ENCODE results near the gene JOSD2.
A peak's percentile ranks its signal among the peaks of the same experiment; 100 is the strongest.

The JOSD2 gene

GRCh38 chr19:50482271-50482855, 28.6 kb downstream of the JOSD2 start:
- no peak for DNase-seq (ENCODE audit: low read depth, low spot score)
- H3K4me3 ChIP-seq (ENCODE audit: low read depth, low read length): no peak overlapping the region
- in situ Hi-C loops (cut with HindIII; ENCODE audit: low sequenced_read_pairs): no loop called here
- TF ChIP-seq CTCF (IDR thresholded peaks at IDR 0.05; ENCODE audit: low read depth, low read length): no peak

GRCh38 chr19:50481351-50482149, 29.4 kb downstream of the JOSD2 start:
- TF ChIP-seq CTCF (IDR thresholded peaks at IDR 0.05; ENCODE audit: low read depth, low read length): no peak

GRCh38 chr19:50480281-50481111, 30.5 kb downstream of the JOSD2 start:
- in situ Hi-C loops (cut with HindIII; ENCODE audit: low sequenced_read_pairs): no loop called here
- no peak overlapping the region for H3K4me3 ChIP-seq (ENCODE audit: low read depth, low read length)
- no peak for DNase-seq (ENCODE audit: low read depth, low spot score)
- TF ChIP-seq CTCF (IDR thresholded peaks at IDR 0.05; ENCODE audit: low read depth, low read length): no peak

More at GRCh38 chr19:50481351-50482149, 29.4 kb downstream of the JOSD2 start:
- H3K4me3 ChIP-seq (ENCODE audit: low read depth, low read length): no peak overlapping the region
- in situ Hi-C loops (cut with HindIII; ENCODE audit: low sequenced_read_pairs): no loop called here
- no peak for DNase-seq (ENCODE audit: low read depth, low spot score)

GRCh38 chr19:50479761-50480251, 31.2 kb downstream of the JOSD2 start:
- no peak for DNase-seq (ENCODE audit: low read depth, low spot score)
- H3K4me3 ChIP-seq (ENCODE audit: low read depth, low read length): no peak overlapping the region
- TF ChIP-seq CTCF (IDR thresholded peaks at IDR 0.05; ENCODE audit: low read depth, low read length): no peak
- in situ Hi-C loops (cut with HindIII; ENCODE audit: low sequenced_read_pairs): no loop called here

GRCh38 chr19:50478901-50479715, 31.9 kb downstream of the JOSD2 start:
- DNase-seq (ENCODE audit: low read depth, low spot score): peak; percentile 32
- in situ Hi-C loops (cut with HindIII; ENCODE audit: low sequenced_read_pairs): no loop called here
- no peak overlapping the region for H3K4me3 ChIP-seq (ENCODE audit: low read depth, low read length)
- peak; percentile 78 for TF ChIP-seq CTCF (IDR thresholded peaks at IDR 0.05; ENCODE audit: low read depth, low read length)

Data from astrocyte of the spinal cord (primary cell).